Erythroblast (primary cell): ENCODE data around the gene HDHD5.

ENCODE experiments used
- GATA1 ChIP-seq: IDR thresholded peaks from 2 replicates; pipeline ENCODE4 v1.6.1; 2011; ENCODE audit warnings: low read depth, mild to moderate bottlenecking, control low read depth, low read length, moderate library complexity
- POLR2A ChIP-seq: IDR thresholded peaks from 2 replicates; pipeline ENCODE4 v1.6.1; 2011; ENCODE audit warnings: mild to moderate bottlenecking, low read length

GRCh38 chr22:17192186-17192585 lies 33.1 kb upstream of the HDHD5 start:
- no peak for TF ChIP-seq POLR2A
- TF ChIP-seq GATA1, result no peak
